Smooth muscle cell (in vitro differentiated cells): ENCODE measurements around the gene DHX30. TPM values are rescaled to one million over a fixed set of nuclear protein-coding genes. Genes with fewer than 3 reads are reported as not detected.

Experiments
- DNase-seq: peaks from one replicate; lab custom pipeline; 2025; ENCODE audit not compliant: unreplicated experiment; lab: John Stamatoyannopoulos, UW
- H2AFZ ChIP-seq: fragments of 200-600 bp; sonication (generic); 2 replicates; pipeline ENCODE4 v1.6.0; 2016; ENCODE audit warnings: antibody characterized with exemption, low read depth, mild to moderate bottlenecking
- H3F3A ChIP-seq: fragments of 200-600 bp; sonication (generic); 2 replicates; pipeline ENCODE4 v1.6.0; 2017; ENCODE audit warnings: antibody characterized with exemption, low read depth
- H3K27ac ChIP-seq: fragments of 200-600 bp; sonication (generic); 2 replicates; pipeline ENCODE4 v1.5.1; 2016; ENCODE audit warnings: low read depth, mild to moderate bottlenecking
- H3K27me3 ChIP-seq: fragments of 200-600 bp; sonication (generic); 2 replicates; pipeline ENCODE4 v1.6.1; 2016; ENCODE audit warnings: low read depth, mild to moderate bottlenecking
- H3K36me3 ChIP-seq: fragments of 200-600 bp; sonication (generic); 2 replicates; pipeline ENCODE4 v1.5.1; 2016; ENCODE audit warnings: low read depth
- H3K4me1 ChIP-seq: fragments of 200-600 bp; sonication (generic); 2 replicates; pipeline ENCODE4 v1.5.1; 2016; ENCODE audit warnings: low read depth
- H3K4me2 ChIP-seq: fragments of 200-600 bp; sonication (generic); 2 replicates; pipeline ENCODE4 v1.6.0; 2016; ENCODE audit warnings: mild to moderate bottlenecking
- H3K4me3 ChIP-seq: fragments of 200-600 bp; sonication (generic); 2 replicates; pipeline ENCODE4 v1.5.1; 2016; ENCODE audit warnings: mild to moderate bottlenecking
- H3K79me2 ChIP-seq: fragments of 200-600 bp; sonication (generic); 2 replicates; pipeline ENCODE4 v1.6.0; 2016; ENCODE audit warnings: low read depth, mild to moderate bottlenecking
- H3K9ac ChIP-seq: fragments of 200-600 bp; sonication (generic); 2 replicates; pipeline ENCODE4 v1.6.0; 2016; ENCODE audit warnings: low read depth
- H3K9me3 ChIP-seq: fragments of 200-600 bp; sonication (generic); replicated peaks from 2 replicates; pipeline ENCODE4 v1.5.1; 2016; ENCODE audit warnings: low read depth
- H4K20me1 ChIP-seq: fragments of 200-600 bp; sonication (generic); 2 replicates; pipeline ENCODE4 v1.6.0; 2016; ENCODE audit warnings: low read depth
- CTCF ChIP-seq: fragments of 200-600 bp; sonication (generic); IDR thresholded peaks from 2 replicates; pipeline ENCODE4 v1.5.1; 2017; ENCODE audit warnings: borderline replicate concordance, mild to moderate bottlenecking, antibody characterized with exemption; ENCODE audit not compliant: insufficient read depth, poor library complexity, severe bottlenecking
- WGBS: methylation state at CpG from one replicate; pipeline ENCODE4 v1.1.7; 2016; ENCODE audit warnings: low lambda C conversion rate; 5-methylcytosine and 5-hydroxymethylcytosine counted together
- polyA plus RNA-seq: library from polyadenylated mRNA; unstranded; fragments of >200 nt; fragmentation: Nextera tagmentation; extraction: Ambion mirVana; gene quantifications from 2 replicates; pipeline ENCODE4 v1.2.1, GENCODE V29; 2016
- total RNA-seq: library from RNA; depleted of rRNA; stranded (reverse); fragments of >200 nt; gene quantifications from 2 replicates; pipeline ENCODE4 v1.2.3, GENCODE V29; 2014

Gene DHX30
- total and polyA plus RNA-seq, 2 experiments from 2014 or later = 35.9 to 51.6 TPM

GRCh38 chr3:47895241-47895640 is 92.3 kb downstream of the DHX30 start:
- no peak for DNase-seq
- 97% methylated on average over 3 of the region's 3 CpGs for WGBS
- peaks cover 4% of the 10 kb centered on the region for H3K36me3 ChIP-seq

GRCh38 chr3:47896736-47897135 is 93.8 kb downstream of the DHX30 start:
- H3K4me3 ChIP-seq = no peak overlapping the region

More at GRCh38 chr3:47895241-47895640, 92.3 kb downstream of the DHX30 start:
- H3K79me2 ChIP-seq = peaks cover 5% of the 10 kb centered on the region
- H3K4me3 ChIP-seq = no peak overlapping the region
- no peak for TF ChIP-seq CTCF
- H2AFZ ChIP-seq = no peak overlapping the region
- no peak overlapping the region for H3K4me2 ChIP-seq
- H4K20me1 ChIP-seq = peaks cover 79% of the 10 kb centered on the region
- no peak overlapping the region for H3K27ac ChIP-seq
- H3K9ac ChIP-seq = no peak overlapping the region
- H3K9me3 ChIP-seq = no peaks in the 10 kb centered on the region
- peaks cover 13% of the 10 kb centered on the region for H3F3A ChIP-seq
- no peaks in the 10 kb centered on the region for H3K27me3 ChIP-seq
- H3K4me1 ChIP-seq = peaks cover 30% of the 10 kb centered on the region

GRCh38 chr3:47897954-47898353 is 95.0 kb downstream of the DHX30 start:
- Histone ChIP-seq H3K79me2 (peaks cover 12% of the 10 kb centered on the region), H3K36me3 (peaks cover 4% of the 10 kb centered on the region), H3F3A (peaks cover 16% of the 10 kb centered on the region), H2AFZ (no peak overlapping the region), H3K27ac (no peak overlapping the region), H3K9ac (no peak overlapping the region), H3K4me2 (no peak overlapping the region), H3K9me3 (no peaks in the 10 kb centered on the region), H3K27me3 (no peaks in the 10 kb centered on the region), H4K20me1 (peaks cover 79% of the 10 kb centered on the region), H3K4me3 (no peak overlapping the region), H3K4me1 (peaks cover 5% of the 10 kb centered on the region)
- DNase-seq = no peak
- WGBS = 66% methylated on average over 3 of the region's 3 CpGs
- no peak for TF ChIP-seq CTCF

More at GRCh38 chr3:47896736-47897135, 93.8 kb downstream of the DHX30 start:
- Histone ChIP-seq H3K79me2 (peaks cover 10% of the 10 kb centered on the region), H3K4me2 (no peak overlapping the region), H3K27me3 (no peaks in the 10 kb centered on the region), H3K9ac (no peak overlapping the region), H3F3A (peaks cover 19% of the 10 kb centered on the region), H4K20me1 (peaks cover 81% of the 10 kb centered on the region), H3K4me1 (peaks cover 17% of the 10 kb centered on the region), H3K9me3 (no peaks in the 10 kb centered on the region), H3K27ac (no peak overlapping the region), H3K36me3 (peaks cover 4% of the 10 kb centered on the region), H2AFZ (no peak overlapping the region)
- DNase-seq = no peak
- WGBS = 94% methylated on average over 3 of the region's 3 CpGs
- no peak for TF ChIP-seq CTCF

- H3K79me2 ChIP-seq = peaks cover 8% of the 10 kb centered on the region
- H3K27ac ChIP-seq = peak overlapping the region; percentile 55
These were observed 96.7 kb downstream of the DHX30 start for GRCh38 chr3:47899495-47900108.

More at GRCh38 chr3:47899495-47900108, 96.7 kb downstream of the DHX30 start:
- Histone ChIP-seq H4K20me1 (peaks cover 79% of the 10 kb centered on the region), H2AFZ (no peak overlapping the region), H3K4me2 (no peak overlapping the region), H3K9ac (no peak overlapping the region), H3K27me3 (no peaks in the 10 kb centered on the region), H3K36me3 (peaks cover 4% of the 10 kb centered on the region), H3K4me1 (no peaks in the 10 kb centered on the region), H3F3A (peaks cover 14% of the 10 kb centered on the region), H3K9me3 (no peaks in the 10 kb centered on the region), H3K4me3 (no peak overlapping the region)
- TF ChIP-seq CTCF = no peak
- no peak for DNase-seq
- WGBS = 83% methylated on average over 3 of the region's 3 CpGs
